HG03108 (cell line): ENCODE data around the gene CYP46A1.
A peak's percentile ranks its signal among the peaks of the same experiment; 100 is the strongest.

Experiments
- ATAC-seq: cut with Tn5 transposase; IDR thresholded peaks from one replicate; pipeline ENCODE4 v1.9.1; 2021; ENCODE audit warnings: moderate library complexity; ENCODE audit not compliant: unreplicated experiment

CYP46A1 gene

DNA sequence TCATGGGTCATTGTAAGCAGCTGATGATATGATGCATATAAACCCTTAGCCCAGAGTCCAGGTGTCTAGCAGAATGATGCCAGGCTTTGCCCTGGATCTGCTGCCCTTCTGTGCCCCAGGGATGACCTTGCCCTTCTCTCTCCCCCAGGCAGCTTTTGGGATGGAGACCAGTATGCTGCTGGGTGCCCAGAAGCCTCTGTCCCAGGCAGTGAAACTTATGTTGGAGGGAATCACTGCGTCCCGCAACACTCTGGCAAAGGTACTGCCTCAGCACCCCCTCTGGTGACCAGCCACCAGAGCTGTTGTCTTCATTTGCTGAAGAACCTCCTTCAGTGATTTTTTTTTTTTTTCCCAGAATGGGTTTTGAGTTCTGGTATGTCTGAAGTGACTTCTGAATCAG, 23.3 kb downstream of the CYP46A1 start:
- no peak for ATAC-seq

DNA sequence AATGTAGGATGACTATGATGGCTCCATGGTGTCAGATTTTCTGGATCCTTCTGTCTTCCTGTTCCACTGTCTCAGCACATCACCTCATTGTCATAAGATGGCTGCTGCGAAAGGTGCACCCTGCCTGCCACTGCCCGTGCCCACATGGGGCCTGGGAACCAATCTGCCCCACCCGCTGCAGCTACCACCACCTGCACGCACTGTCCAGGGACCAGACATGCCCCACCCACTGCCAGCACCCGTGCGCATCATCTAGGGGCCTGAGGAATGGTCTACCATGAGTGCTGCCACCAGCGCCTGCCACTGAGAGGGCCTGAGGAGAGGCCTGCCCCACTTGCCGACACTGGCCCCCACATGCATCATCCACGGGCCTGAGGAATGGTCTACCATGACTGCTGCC, 23.8 kb downstream of the CYP46A1 start:
- ATAC-seq = no peak

DNA sequence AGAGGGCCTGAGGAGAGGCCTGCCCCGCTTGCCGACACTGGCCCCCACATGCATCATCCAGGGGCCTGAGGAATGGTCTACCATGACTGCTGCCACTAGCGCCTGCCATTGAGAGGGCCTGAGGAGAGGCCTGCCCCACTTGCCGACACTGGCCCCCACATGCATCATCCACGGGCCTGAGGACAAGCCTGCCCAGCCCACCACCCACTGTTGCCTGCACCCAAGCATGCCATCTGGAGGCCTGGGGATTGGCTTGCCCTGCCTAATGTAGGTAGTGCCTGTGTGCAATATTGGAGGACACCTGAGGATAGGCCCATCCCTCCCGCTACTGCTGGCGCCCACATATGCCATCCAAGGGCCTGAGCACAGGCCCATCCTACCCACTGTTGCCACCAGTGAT, 24.4 kb downstream of the CYP46A1 start:
- no peak for ATAC-seq

DNA sequence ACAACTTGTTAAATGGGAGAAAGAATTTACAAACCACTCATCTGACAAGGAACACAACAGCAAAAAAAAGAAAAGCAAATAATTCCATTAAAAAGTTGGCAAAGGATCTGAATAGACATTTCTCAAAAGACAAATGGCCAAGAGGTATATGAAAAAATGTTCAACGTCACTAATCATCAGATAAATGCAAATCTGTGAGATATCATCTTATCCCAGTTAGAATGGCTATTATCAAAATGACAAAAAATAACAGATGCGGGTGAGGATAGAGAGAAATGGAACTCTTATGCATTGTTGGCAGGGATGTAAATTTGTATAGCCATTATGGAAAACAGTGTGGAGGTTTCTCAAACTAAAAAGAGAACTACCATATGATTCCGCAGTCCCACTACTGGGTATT, 29.9 kb downstream of the CYP46A1 start:
- ATAC-seq = no peak

DNA sequence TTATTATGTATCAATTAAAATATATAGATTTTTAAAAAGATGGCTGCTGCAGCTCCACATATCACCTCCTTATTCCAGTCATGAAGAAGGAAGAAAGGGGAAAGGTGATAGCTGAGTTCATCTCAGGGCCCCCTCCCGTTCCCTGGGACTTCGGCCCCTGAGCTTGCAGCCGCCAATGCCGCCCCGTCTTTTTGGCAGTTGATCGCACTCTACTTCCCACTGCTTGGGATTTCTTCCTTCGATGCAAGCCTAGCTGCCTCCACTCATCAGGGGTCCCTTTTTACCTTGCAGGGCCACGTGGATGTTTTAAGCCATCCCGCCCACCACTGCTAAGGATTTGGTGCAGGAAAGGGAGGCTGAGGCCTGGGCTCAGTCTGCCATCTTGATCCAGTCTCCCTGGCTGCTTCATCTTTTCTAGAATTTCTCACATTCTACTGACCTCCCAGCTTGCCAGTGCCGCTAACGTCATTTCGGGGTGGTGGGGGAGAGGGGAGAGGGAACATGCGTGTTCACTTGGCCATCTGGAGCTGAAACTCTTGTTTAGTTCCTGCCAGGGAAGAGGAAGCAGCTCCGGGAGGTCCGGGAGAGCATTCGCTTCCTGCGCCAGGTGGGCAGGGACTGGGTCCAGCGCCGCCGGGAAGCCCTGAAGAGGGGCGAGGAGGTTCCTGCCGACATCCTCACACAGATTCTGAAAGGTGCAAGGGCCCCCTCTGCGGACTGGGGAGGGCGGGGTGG, 31.3 kb downstream of the CYP46A1 start:
- ATAC-seq = no peak

DNA sequence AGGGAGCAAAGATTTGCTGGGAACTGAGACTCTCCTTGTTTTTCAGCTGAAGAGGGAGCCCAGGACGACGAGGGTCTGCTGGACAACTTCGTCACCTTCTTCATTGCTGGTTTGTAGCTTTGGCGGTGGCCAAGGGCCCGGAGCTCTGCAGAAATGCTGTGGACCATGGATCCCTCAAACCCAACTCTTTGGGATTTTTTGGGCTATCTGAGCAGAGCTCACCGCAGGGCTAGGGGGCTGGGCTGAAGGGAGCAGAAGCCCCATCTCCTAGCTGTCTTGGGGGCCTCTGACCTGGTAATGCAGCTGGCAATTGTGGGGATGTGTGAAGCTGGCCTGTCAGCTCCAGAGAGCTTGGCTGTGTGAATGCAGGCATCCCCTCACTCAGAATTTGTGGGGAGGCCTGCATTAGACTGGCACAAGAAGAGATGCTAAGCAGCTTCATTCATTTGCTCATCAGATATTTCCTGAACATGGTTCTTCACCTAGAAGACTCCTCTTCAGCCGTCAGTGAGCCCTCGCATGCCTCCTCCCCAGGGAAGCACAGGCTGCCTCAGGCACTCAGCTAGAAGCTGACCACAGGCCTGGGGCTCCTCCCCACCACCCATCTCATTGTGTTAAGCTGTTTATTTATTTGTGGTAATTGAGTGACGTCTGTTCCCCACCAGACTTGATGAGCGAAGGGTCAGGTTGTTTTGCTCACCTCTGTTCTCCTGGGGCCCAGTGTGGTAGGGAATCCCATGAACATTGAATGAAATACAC, 32.2 kb downstream of the CYP46A1 start:
- ATAC-seq = no peak

DNA sequence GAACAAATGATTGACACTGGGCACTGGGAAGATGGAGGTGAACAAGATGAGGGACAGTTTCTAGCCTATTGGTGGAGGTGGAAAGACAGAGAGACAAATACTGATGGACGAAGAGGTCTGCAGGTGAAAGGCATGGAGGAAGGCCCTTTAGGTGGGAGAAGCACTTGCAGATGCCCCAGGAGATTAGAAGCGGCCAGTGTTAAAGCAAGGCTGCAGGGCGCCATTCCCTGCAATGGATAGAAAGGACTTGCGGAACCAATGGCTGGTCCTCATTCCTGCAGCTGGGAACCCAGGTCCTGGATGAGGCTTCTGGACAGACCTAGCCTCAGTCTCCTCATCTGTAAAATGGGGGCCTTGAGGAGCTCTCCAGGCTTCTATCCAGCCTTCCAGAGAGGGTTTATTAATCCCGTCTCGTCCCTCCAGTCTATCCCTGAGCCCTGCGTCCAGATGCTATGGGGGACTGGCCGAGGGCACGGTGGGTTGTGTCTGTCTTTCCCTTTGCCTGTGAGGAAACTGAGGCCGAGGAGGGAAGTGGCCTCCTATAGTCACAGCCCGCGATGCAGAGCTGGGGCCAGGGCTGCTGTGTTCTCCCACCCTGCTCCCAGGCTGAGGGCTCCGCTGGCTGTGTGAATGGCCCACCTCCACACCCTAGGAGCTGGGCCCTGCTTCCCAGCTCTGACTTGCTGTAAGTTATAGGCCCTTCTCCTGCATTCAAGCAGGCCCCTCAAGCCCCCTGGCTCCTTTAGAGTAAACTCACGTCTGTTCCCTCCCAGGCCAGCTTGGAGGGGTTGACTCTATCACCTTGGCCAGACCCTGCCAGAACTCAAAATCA, 33.0 kb downstream of the CYP46A1 start:
- no peak for ATAC-seq

DNA sequence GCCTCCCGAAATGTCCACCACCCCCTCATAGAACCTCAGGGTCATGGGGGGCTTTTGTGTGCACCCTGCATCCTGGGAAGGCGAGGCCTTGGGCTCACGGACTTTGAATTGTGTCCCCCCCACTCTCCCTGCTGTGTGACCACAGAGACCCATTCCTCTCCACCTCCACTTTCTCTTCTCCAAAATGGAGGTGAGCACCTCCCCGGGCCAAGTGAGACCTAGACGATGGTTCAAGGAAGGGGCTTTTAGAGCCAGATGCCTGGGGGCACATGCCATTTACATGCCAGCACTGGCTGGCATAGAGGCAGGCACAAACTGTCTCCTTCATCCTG, 33.5 kb downstream of the CYP46A1 start:
- ATAC-seq = no peak

DNA sequence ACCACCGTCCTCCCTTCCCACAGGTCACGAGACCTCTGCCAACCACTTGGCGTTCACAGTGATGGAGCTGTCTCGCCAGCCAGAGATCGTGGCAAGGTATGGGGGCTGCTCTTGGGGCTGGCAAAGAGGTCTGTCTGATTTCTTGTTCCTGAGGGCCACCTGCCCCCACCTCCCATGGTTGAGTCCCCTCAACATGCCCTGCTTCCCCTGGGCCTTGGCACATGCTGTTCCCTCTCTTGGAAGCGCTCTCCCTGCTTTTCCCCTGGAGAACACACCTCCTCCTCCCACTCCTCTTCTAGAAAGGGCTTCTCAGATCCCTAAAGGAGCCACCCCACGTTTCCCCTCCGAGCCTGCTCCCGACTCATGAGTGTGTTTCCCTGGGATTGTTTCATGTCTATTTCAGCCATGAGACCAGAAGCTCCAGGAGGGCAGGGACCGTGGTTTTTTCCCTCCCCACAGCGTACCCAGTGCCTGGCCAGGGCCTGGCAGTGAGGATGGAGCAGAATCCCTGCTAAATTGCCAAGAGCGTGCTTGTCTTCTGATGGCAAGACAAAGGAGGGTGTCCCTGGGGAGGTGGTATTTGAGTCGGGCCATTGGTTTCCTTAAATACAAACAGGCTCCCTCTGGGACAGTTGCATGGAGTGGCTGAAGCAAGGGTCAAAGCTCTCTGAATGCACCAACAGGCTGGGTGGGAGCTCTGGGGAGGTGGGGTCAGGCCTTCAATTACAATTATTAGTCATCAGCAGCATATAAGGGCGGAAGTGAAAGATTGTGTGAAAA, 34.1 kb downstream of the CYP46A1 start:
- peak; percentile 69 for ATAC-seq

DNA sequence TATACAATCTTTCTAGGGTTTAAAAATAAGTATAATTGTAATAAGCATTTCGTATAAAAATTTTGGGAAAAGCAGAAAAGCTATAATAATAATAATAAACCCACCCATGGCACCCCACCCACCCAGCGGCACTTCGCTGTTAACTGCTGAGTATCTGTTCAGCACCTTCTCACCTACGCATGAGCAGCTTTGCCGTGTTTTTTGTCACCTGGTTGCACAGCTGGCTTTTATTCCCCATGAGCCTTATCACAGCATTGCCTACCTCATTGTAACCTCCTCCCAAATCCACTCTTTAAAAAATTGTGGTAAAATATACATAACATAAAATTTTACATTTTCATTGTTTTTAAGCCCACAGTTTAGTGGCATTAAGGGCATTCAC, 34.7 kb downstream of the CYP46A1 start:
- ATAC-seq = no peak

DNA sequence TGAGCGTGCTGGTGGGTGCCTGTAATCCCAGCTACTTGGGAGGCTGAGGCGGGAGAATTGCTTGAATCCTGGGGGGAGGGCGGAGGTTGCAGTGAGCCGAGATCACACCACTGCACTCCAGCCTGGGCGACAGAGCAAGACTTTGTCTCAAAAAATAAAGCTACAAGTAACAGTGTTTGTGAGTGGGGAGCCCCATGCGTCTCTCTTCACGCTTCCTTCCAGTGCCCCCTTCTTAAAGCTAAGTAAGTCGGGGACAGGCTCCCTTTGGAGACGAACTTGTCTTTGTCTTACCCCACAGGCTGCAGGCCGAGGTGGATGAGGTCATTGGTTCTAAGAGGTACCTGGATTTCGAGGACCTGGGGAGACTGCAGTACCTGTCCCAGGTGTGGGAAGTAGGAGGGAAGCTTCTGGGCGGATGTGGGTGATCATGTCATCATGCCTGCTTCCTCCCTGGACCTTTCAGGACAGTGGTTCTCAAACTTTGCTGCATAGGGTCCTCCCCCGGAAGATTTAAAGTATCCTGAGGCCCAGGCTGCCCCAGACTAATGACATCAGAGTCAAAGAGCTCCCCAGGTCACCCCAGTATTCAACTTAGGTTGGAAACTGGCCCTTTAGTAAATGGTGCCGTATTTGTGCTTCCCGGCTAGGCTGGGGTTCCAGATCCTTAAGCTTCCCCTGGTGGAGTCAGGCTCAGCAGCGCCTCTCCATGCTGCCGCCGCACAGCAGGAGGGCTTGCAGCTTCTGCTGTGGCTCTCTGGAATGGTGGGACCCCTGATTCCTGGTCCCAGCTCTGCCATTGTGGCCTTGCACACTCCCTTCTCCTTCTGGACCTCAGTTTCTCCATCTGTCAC, 37.1 kb downstream of the CYP46A1 start:
- ATAC-seq = no peak

DNA sequence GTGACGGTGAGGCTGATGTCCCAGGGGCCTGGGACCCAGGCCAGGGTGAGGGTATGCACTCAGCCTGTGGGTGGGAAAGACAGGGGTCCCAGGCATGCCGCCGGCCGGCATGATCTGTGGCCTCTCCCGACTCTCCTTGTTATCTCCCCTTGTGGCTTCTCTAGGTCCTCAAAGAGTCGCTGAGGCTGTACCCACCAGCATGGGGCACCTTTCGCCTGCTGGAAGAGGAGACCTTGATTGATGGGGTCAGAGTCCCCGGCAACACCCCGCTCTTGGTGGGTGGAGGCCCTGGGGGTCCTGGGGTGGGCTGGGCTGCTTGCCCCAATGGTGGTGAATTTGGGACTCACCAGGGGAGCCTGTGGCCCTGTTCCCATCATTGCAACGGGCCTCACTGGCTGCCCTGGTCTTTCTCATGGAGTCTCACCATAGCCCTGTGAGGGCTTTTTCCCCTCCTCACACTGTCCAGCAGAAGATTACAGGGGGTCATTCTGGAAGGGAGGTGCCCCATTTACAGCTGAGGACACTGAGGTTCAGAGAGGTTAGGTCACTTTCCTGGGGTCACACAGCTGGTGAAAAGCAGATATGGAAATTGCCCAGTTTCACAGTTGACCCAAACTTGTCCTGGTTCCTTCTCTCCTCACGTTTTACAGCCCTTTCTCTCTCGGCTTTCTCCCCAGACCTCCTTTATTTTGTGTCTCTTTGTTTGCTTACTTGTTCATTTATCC, 37.9 kb downstream of the CYP46A1 start:
- ATAC-seq = no peak

DNA sequence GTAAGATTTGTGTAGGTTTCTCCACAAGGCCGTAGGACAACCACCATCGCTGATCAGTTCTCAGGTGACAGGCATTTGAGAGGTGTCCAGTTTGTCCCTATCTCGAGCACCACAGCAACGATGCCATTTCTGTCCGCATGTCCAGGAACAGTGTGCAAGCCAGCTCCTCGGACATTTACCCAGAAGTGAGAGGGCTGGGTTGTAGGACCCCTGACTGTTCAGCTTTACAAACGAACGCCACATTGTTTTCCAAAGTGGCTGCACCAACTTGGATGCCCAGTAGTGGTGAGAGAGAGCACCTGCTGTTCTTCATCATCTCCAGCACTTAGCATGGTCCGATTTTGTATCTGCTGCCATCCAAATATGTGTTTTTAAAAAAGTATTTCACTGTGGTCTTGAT, 38.6 kb downstream of the CYP46A1 start:
- no peak for ATAC-seq

DNA sequence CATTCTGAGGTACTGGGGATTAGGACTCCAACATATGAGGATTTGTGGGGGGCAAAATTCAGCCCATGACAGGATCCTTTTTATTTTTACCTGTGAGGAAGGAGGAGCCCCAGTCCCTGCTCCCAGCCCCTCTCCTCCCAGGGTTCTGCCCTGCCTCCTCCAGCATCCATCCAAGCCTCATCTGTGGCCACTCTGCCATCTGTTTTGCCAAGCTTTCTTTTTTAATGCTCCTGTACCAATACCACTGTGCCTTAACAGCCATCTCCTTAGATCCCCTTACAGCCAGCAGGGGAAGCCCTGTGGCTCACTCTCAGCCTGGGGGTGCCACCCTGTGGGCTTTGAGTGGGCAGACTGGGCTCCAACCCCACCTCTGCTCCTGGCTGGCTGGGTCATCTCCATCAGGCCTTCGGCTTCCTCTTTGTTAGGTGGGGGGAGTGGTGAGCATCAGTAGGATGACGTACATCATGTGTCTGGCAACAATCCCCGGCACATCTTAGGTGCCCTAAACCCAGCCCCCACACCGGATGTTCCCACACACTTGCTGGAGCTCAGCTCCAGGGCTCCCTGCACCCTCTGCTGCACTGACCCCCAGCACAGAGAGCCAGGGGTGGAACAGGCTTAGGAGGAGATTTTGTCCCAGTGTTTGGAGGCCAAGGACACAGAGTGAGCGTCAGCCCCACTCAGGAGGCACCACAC, 40.2 kb downstream of the CYP46A1 start:
- ATAC-seq = no peak

DNA sequence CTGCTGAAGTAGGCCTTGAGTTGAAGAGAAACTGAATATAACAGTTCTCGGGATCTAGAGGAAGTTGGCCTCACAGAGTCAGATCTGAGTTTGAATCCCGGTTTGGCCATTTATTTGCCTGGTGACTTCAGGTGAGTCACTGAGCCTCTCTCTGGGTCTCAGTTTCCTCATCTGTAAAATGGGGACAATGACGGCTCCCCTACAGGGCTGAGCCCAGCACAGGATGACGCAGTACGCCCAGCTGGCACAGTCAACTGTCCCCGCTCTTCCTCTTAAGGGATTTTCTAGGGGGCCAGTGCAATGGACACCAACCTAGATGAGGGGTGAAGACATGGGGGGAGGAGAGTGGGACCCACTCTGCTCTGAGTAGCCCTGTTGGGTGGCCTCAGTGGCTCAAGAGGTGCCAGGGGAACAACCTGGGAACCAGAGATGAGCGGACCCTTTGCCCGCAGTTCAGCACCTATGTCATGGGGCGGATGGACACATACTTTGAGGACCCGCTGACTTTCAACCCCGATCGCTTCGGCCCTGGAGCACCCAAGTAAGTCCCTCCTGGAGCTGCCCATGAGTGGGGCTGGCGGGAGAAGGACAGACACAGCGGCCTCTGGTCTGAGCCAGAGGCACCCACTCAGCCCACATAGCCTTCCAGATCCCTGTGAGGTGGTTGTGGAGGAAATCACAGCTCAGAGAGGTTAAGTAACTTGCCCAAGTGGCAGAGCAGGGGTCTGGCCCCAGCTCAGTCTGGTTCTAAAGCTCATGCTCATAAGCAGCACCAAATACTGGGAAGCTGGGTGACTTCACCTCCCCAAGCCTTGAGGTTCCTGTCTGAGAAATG, 41.1 kb downstream of the CYP46A1 start:
- no peak for ATAC-seq

DNA sequence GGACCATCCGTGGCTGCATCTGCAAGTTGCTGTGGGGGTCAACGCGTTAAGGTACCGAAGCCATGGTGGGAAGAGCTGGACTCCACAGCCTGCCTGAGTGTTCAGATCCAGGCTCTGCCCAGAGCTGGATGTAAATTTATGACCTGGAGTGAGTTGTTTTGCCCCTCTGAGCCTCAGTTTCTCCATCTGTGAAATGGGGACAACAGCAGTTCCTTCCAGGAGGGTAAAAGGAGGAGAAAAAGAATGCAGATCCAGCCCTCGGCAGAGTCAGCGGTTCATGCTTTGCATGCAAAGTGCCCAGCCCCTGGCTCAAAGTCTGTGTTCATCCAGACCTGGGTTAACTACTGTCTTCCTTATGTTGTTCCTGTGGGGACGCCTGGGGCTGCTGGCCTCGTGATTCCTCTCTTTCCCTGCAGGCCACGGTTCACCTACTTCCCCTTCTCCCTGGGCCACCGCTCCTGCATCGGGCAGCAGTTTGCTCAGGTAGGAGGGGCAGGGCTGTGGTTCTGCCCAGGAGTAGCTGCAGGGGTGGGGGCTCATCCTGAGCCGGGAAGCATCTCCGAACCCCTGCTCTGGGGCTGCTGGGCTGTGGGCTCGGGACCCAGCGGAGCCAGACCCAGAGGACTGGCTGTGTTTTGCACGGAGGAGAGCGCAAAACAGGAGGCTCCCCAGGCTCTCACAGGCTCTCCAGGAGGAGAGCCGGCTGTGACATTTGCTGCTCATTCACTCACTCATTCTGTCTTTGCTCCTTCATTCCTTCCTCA, 41.9 kb downstream of the CYP46A1 start:
- ATAC-seq = no peak

DNA sequence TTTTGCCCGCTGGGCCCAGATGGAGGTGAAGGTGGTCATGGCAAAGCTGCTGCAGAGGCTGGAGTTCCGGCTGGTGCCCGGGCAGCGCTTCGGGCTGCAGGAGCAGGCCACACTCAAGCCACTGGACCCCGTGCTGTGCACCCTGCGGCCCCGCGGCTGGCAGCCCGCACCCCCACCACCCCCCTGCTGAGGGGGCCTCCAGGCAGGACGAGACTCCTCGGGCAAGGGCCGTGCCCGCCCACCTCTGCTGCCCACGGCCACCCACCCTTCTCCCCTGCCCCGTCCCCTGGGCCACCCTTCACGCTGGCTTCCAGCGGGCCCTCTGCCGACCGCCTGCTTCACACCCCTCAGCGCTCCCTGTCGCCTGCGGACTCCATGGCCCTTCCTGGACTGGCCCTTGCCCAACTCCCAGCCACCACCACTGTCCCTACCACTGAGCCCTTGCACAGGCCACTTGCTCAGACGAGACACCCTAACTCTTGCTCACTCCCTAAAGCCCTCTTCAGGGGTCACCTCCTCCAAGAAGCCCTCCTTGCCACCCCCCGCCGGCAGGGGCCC, 42.5 kb downstream of the CYP46A1 start:
- ATAC-seq = no peak
